HCT116 (cell line): Measurements from ENCODE around the gene CLN6. TPM values are rescaled to one million over a fixed set of nuclear protein-coding genes. Genes with fewer than 3 reads are reported as not detected.

Source experiments
- ATAC-seq: fragments of 200-7000 bp; cut with Tn5 transposase; 2 replicates; pipeline ENCODE4 v1.9.1; 2020; ENCODE audit warnings: mild to moderate bottlenecking, moderate library complexity
- BruUV-seq: library from RNA; stranded (reverse); fragments of 400-500 nt; replicated peaks from 2 replicates; lab custom pipeline; 2021; lab: Mats Ljungman, UMichigan
- CTCF ChIA-PET: fragments of 300-600 bp; sonication (Branson Sonifier 250); formaldehyde crosslinking; loops from one replicate; lab custom pipeline; 2021; ENCODE audit warnings: antibody characterized with exemption; lab: Charles Lee
- POLR2A ChIA-PET: fragments of 300-600, 350-600 bp; sonication (Branson Sonifier 250); formaldehyde crosslinking; loops from one replicate; lab custom pipeline; 2021; ENCODE audit warnings: antibody characterized with exemption; lab: Charles Lee
- RAD21 ChIA-PET, 2 experiments: fragments of 300-600 bp; sonication (Branson Sonifier 250); formaldehyde crosslinking; loops; one replicate each; lab custom pipeline; 2023; ENCODE audit warnings: low total read pairs in 2 of 2; ENCODE audit not compliant: uncharacterized antibody in 2 of 2, unreplicated experiment in 2 of 2, low non-redundant PET in 1 of 2; lab: Charles Lee
- DNase-seq: peaks from one replicate; pipeline ENCODE4 v3.0.0-alpha.2; 2010; ENCODE audit warnings: low read depth, low spot score
- H2AFZ ChIP-seq: fragments of 200-600 bp; shearing (Covaris generic), sonication (generic); 2 replicates; pipeline ENCODE4 v1.6.1; 2017; ENCODE audit warnings: low read depth, mixed run types, mixed read lengths, antibody characterized with exemption, low read length; ENCODE audit not compliant: poor library complexity, severe bottlenecking
- H3K27ac ChIP-seq: 2 replicates; pipeline ENCODE4 v1.5.1; 2012; ENCODE audit warnings: low read depth, low read length
- H3K27me3 ChIP-seq: fragments of 200-600 bp; sonication (generic); 2 replicates; pipeline ENCODE4 v1.6.1; 2016; ENCODE audit warnings: mixed run types, low read length, mixed read lengths; ENCODE audit not compliant: insufficient read depth
- H3K36me3 ChIP-seq, 2 experiments: fragments of 200-500 bp in 1 of 2; fragments of 200-600 bp in 1 of 2; sonication (Bioruptor generic) in 1 of 2; sonication (generic) in 1 of 2; 2 replicates each; pipeline versions ENCODE4 v1.5.1 to v1.6.1; 2014 to 2016; ENCODE audit warnings: low read length in 2 of 2, inconsistent platforms in 1 of 2, mixed read lengths in 1 of 2, mixed run types in 1 of 2; ENCODE audit not compliant: insufficient read depth in 2 of 2, control insufficient read depth in 1 of 2
- H3K4me1 ChIP-seq, 2 experiments: fragments of 200-600 bp in 1 of 2; sonication (generic) in 1 of 2; 2 replicates each; pipeline versions ENCODE4 v1.5.1 to v1.6.1; 2012 to 2017; ENCODE audit warnings: low read length in 2 of 2, inconsistent platforms in 1 of 2, mild to moderate bottlenecking in 1 of 2, mixed read lengths in 1 of 2, mixed run types in 1 of 2, moderate library complexity in 1 of 2; ENCODE audit not compliant: insufficient read depth in 2 of 2, control insufficient read depth in 1 of 2
- H3K4me2 ChIP-seq: fragments of 200-600 bp; sonication (generic); 2 replicates; pipeline ENCODE4 v1.6.1; 2017; ENCODE audit warnings: mixed run types, low read length, mixed read lengths
- H3K4me3 ChIP-seq, 2 experiments: fragments of 200-600 bp in 1 of 2; sonication (generic) in 1 of 2; replicated peaks in 1 of 2; 2 replicates each; pipeline ENCODE4 v1.5.1; 2011 to 2016; ENCODE audit warnings: low read length in 2 of 2, control low read depth in 1 of 2, low read depth in 1 of 2, mild to moderate bottlenecking in 1 of 2, mixed read lengths in 1 of 2, mixed run types in 1 of 2
- H3K79me2 ChIP-seq: fragments of 200-600 bp; sonication (generic); 2 replicates; pipeline ENCODE4 v1.6.1; 2017; ENCODE audit warnings: mild to moderate bottlenecking, mixed run types, low read length, moderate library complexity, mixed read lengths; ENCODE audit not compliant: insufficient read depth
- H3K9ac ChIP-seq: fragments of 200-600 bp; sonication (generic); 2 replicates; pipeline ENCODE4 v1.6.1; 2016; ENCODE audit warnings: low read length, mixed read lengths
- H3K9me2 ChIP-seq: fragments of 200-600 bp; sonication (generic), shearing (Covaris generic); 2 replicates; pipeline ENCODE4 v1.6.1; 2017; ENCODE audit warnings: mixed run types, mild to moderate bottlenecking, moderate library complexity; ENCODE audit not compliant: insufficient read depth
- H3K9me3 ChIP-seq, 2 experiments: fragments of 200-500 bp in 1 of 2; fragments of 200-600 bp in 1 of 2; sonication (Bioruptor generic) in 1 of 2; sonication (generic) in 1 of 2; 2 replicates each; pipeline ENCODE4 v1.6.1; 2014 to 2017; ENCODE audit warnings: low read length in 2 of 2, mixed read lengths in 2 of 2, inconsistent platforms in 1 of 2, low read depth in 1 of 2, mild to moderate bottlenecking in 1 of 2, mixed run types in 1 of 2, moderate library complexity in 1 of 2; ENCODE audit not compliant: control insufficient read depth in 1 of 2, insufficient read depth in 1 of 2
- H4K20me1 ChIP-seq: fragments of 200-600 bp; sonication (generic), shearing (Covaris generic); 2 replicates; pipeline ENCODE4 v1.6.1; 2017; ENCODE audit warnings: mixed run types, mild to moderate bottlenecking, moderate library complexity; ENCODE audit not compliant: insufficient read depth
- ATF3 ChIP-seq: IDR thresholded peaks from 2 replicates; pipeline ENCODE4 v1.6.1; 2012
- EGR1 ChIP-seq: IDR thresholded peaks from 2 replicates; pipeline ENCODE4 v1.6.1; 2012; ENCODE audit warnings: low read depth
- ELF1 ChIP-seq: IDR thresholded peaks from 2 replicates; pipeline ENCODE4 v1.6.1; 2012; ENCODE audit warnings: low read depth, borderline replicate concordance
- FOSL1 ChIP-seq: IDR thresholded peaks from 2 replicates; pipeline ENCODE4 v1.6.1; 2012; ENCODE audit warnings: low read depth
- REST ChIP-seq: IDR thresholded peaks from 2 replicates; pipeline ENCODE4 v1.6.1; 2012; ENCODE audit warnings: low read depth
- SIN3A ChIP-seq: IDR thresholded peaks from 2 replicates; pipeline ENCODE4 v1.6.1; 2012; ENCODE audit warnings: low read depth
- YY1 ChIP-seq: IDR thresholded peaks from 2 replicates; pipeline ENCODE4 v1.6.1; 2011; ENCODE audit warnings: low read length, low read depth, moderate library complexity, mild to moderate bottlenecking; ENCODE audit not compliant: insufficient replicate concordance; ENCODE audit errors: extremely low read depth
- ZBTB33 ChIP-seq: IDR thresholded peaks from 2 replicates; pipeline ENCODE4 v1.6.1; 2011; ENCODE audit warnings: mild to moderate bottlenecking, low read length, moderate library complexity; ENCODE audit not compliant: insufficient replicate concordance; ENCODE audit errors: extremely low read depth
- intact Hi-C: fragments of 100-400 bp; cut with micrococcal nuclease; formaldehyde crosslinking; loops from 2 replicates; pipeline ENCODE4 v1.10.0; 2022
- total RNA-seq: library from RNA; stranded (reverse); gene quantifications from one replicate; pipeline ENCODE4 v1.2.1, GENCODE V29; 2021; ENCODE audit not compliant: unreplicated experiment

Gene CLN6
- total RNA-seq, 1 experiment from 2014 or later = 44.1 TPM

- no peak for TF ChIP-seq YY1
These were observed 36.1 kb upstream of the CLN6 start (continued) for GRCh38 chr15:68265674-68266073.

GRCh38 chr15:68265081-68265480 lies 35.6 kb upstream of the CLN6 start:
- BruUV-seq = no TSS peak
- H2AFZ ChIP-seq = no peak overlapping the region
- no peaks in the 10 kb centered on the region for H3K9me3 ChIP-seq
- H3K9ac ChIP-seq = no peak overlapping the region
- intact Hi-C loops = no loop called here
- TF ChIP-seq SIN3A (no peak), FOSL1 (no peak), ATF3 (no peak), ELF1 (no peak), REST (no peak), EGR1 (no peak), ZBTB33 (no peak)
- no peaks in the 10 kb centered on the region for H3K27me3 ChIP-seq
- no peaks in the 10 kb centered on the region for H3K9me2 ChIP-seq
- POLR2A ChIA-PET = interaction anchor here (2.9 kb wide), 1 partner anchor 12 kb away, joined by 9 read pairs; the partner anchor contains the start of gene FEM1B
- RAD21 ChIA-PET = no interaction called here
- no peak overlapping the region for H3K4me3 ChIP-seq
- no peak overlapping the region for H3K4me2 ChIP-seq
- H4K20me1 ChIP-seq = no peaks in the 10 kb centered on the region
- no peaks in the 10 kb centered on the region for H3K79me2 ChIP-seq
- no peak overlapping the region for H3K27ac ChIP-seq
- no peaks in the 10 kb centered on the region for H3K4me1 ChIP-seq
- ATAC-seq (no peak), DNase-seq (no peak)
- CTCF ChIA-PET = interaction anchor here (3.1 kb wide), 1 partner anchor 12 kb away, joined by 8 read pairs; no protein-coding TSS in a partner anchor
- H3K36me3 ChIP-seq = no peaks in the 10 kb centered on the region
